ENCODE data around the gene GRM8.

GRCh38 chr7:126700807-126701604 is 551.7 kb downstream of the GRM8 start:
- TF ChIP-seq CTCF (IDR thresholded peaks at IDR 0.05), result no peak
- TF ChIP-seq POLR2A (IDR thresholded peaks at IDR 0.05), result no peak
- TF ChIP-seq POLR2AphosphoS5 (IDR thresholded peaks at IDR 0.05), result no peak

Measured in stomach (tissue), 4 donors.